ENCODE measurements around the gene HIVEP3. TPM values are rescaled to one million over a fixed set of nuclear protein-coding genes. Genes with fewer than 3 reads are reported as not detected.

The HIVEP3 gene
- total and polyA plus RNA-seq, 2 of the 13 experiments (the other 11 are each of a cell fraction or from before 2014, with no cell fraction given): 0.05 TPM; not detected in 1

- TF ChIP-seq, protein P1, sequence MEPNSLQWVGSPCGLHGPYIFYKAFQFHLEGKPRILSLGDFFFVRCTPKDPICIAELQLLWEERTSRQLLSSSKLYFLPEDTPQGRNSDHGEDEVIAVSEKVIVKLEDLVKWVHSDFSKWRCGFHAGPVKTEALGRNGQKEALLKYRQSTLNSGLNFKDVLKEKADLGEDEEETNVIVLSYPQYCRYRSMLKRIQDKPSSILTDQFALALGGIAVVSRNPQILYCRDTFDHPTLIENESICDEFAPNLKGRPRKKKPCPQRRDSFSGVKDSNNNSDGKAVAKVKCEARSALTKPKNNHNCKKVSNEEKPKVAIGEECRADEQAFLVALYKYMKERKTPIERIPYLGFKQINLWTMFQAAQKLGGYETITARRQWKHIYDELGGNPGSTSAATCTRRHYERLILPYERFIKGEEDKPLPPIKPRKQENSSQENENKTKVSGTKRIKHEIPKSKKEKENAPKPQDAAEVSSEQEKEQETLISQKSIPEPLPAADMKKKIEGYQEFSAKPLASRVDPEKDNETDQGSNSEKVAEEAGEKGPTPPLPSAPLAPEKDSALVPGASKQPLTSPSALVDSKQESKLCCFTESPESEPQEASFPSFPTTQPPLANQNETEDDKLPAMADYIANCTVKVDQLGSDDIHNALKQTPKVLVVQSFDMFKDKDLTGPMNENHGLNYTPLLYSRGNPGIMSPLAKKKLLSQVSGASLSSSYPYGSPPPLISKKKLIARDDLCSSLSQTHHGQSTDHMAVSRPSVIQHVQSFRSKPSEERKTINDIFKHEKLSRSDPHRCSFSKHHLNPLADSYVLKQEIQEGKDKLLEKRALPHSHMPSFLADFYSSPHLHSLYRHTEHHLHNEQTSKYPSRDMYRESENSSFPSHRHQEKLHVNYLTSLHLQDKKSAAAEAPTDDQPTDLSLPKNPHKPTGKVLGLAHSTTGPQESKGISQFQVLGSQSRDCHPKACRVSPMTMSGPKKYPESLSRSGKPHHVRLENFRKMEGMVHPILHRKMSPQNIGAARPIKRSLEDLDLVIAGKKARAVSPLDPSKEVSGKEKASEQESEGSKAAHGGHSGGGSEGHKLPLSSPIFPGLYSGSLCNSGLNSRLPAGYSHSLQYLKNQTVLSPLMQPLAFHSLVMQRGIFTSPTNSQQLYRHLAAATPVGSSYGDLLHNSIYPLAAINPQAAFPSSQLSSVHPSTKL (CRISPR knock-in tag; IDR thresholded peaks at IDR 0.05): no peak
- TF ChIP-seq PAXIP1 (CRISPR knock-in tag; conservative IDR thresholded peaks at IDR 0.05) (no peak), RXRB (CRISPR knock-in tag; IDR thresholded peaks at IDR 0.05; ENCODE audit: borderline replicate concordance) (no peak), ZBTB25 (CRISPR knock-in tag; IDR thresholded peaks at IDR 0.05) (no peak)
Measured at GRCh38 chr1:41898191-41898713, 20.5 kb downstream of the HIVEP3 start (continued).

Measured in HepG2 (cell line).